ENCODE measurements around the gene MFAP3L.

DNA sequence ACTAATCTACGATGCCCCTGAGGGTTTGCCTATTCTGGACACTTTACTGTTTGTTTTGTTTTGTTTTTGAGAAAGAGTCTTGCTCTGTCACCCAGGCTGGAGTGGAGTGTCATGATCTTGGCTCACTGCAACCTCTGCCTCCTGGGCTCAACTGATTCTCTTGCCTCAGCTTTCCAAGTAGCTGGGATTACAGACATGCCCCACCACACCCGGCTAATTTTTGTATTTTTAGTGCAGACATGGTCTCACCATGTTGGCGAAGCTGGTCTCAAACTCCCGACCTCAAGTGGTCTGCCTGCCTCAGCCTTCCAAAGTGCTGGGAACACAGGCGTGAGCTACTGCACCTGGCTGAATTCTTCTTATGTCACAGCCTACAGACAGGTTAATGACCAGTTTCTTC, 70.7 kb downstream of the MFAP3L start:
- TF ChIP-seq, protein P1, sequence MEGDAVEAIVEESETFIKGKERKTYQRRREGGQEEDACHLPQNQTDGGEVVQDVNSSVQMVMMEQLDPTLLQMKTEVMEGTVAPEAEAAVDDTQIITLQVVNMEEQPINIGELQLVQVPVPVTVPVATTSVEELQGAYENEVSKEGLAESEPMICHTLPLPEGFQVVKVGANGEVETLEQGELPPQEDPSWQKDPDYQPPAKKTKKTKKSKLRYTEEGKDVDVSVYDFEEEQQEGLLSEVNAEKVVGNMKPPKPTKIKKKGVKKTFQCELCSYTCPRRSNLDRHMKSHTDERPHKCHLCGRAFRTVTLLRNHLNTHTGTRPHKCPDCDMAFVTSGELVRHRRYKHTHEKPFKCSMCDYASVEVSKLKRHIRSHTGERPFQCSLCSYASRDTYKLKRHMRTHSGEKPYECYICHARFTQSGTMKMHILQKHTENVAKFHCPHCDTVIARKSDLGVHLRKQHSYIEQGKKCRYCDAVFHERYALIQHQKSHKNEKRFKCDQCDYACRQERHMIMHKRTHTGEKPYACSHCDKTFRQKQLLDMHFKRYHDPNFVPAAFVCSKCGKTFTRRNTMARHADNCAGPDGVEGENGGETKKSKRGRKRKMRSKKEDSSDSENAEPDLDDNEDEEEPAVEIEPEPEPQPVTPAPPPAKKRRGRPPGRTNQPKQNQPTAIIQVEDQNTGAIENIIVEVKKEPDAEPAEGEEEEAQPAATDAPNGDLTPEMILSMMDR (IDR thresholded peaks at IDR 0.05; ENCODE audit: poor library complexity, severe bottlenecking), result no peak
- no peak for TF ChIP-seq RAD21 (conservative IDR thresholded peaks at IDR 0.05)

All from neural cell (in vitro differentiated cells).